Neural progenitor cell (in vitro differentiated cells): ENCODE measurements around the gene KLHL36. TPM values are rescaled to one million over a fixed set of nuclear protein-coding genes. Genes with fewer than 3 reads are reported as not detected.

ENCODE experiments used
- DNase-seq: peaks from one replicate; pipeline ENCODE4 v3.0.0-alpha.2; 2016; ENCODE audit warnings: low spot score
- H2AFZ ChIP-seq: fragments of 200-600 bp; sonication (generic); replicated peaks from 2 replicates; pipeline ENCODE4 v1.6.1; 2016; ENCODE audit warnings: antibody characterized with exemption
- H3F3A ChIP-seq: fragments of 200-600 bp; sonication (generic); 2 replicates; pipeline ENCODE4 v1.6.1; 2016; ENCODE audit warnings: antibody characterized with exemption, low read depth
- H3K27ac ChIP-seq: fragments of 200-600 bp; sonication (generic); 2 replicates; pipeline ENCODE4 v1.5.1; 2016; ENCODE audit warnings: mild to moderate bottlenecking
- H3K27me3 ChIP-seq: fragments of 200-600 bp; sonication (generic); 2 replicates; pipeline ENCODE4 v1.6.1; 2016; ENCODE audit warnings: mild to moderate bottlenecking, moderate library complexity
- H3K36me3 ChIP-seq: fragments of 200-600 bp; sonication (generic); 2 replicates; pipeline ENCODE4 v1.5.1; 2016
- H3K4me1 ChIP-seq: fragments of 200-600 bp; sonication (generic); 2 replicates; pipeline ENCODE4 v1.6.1; 2016; ENCODE audit warnings: mixed run types
- H3K4me2 ChIP-seq: fragments of 200-600 bp; sonication (generic); 2 replicates; pipeline ENCODE4 v1.6.1; 2016
- H3K4me3 ChIP-seq: fragments of 200-600 bp; sonication (generic); 2 replicates; pipeline ENCODE4 v1.5.1; 2016
- H3K79me2 ChIP-seq: fragments of 200-600 bp; sonication (generic); 2 replicates; pipeline ENCODE4 v1.6.1; 2016; ENCODE audit warnings: low read depth
- H3K9ac ChIP-seq: fragments of 200-600 bp; sonication (generic); 2 replicates; pipeline ENCODE4 v1.6.1; 2016
- H3K9me3 ChIP-seq: fragments of 200-600 bp; sonication (generic); 2 replicates; pipeline ENCODE4 v1.5.1; 2016; ENCODE audit warnings: low read depth
- H4K20me1 ChIP-seq: fragments of 200-600 bp; sonication (generic); 2 replicates; pipeline ENCODE4 v1.6.1; 2016; ENCODE audit warnings: low read depth
- H3K27ac Mint-ChIP-seq: 3 replicates; pipeline ENCODE4 v1.8.0; 2021; ENCODE audit warnings: mixed read lengths
- H3K27me3 Mint-ChIP-seq: 2 replicates; pipeline ENCODE4 v1.8.0; 2022; ENCODE audit warnings: low read depth, mild to moderate bottlenecking, inconsistent platforms, moderate library complexity, mixed read lengths; ENCODE audit not compliant: insufficient read depth
- H3K36me3 Mint-ChIP-seq: 3 replicates; pipeline ENCODE4 v1.8.0; 2021; ENCODE audit warnings: mixed read lengths
- H3K4me1 Mint-ChIP-seq: 3 replicates; pipeline ENCODE4 v1.8.0; 2021; ENCODE audit warnings: mixed read lengths
- H3K4me3 Mint-ChIP-seq: 3 replicates; pipeline ENCODE4 v1.8.0; 2021; ENCODE audit warnings: mild to moderate bottlenecking, moderate library complexity, mixed read lengths
- H3K9me3 Mint-ChIP-seq: 3 replicates; pipeline ENCODE4 v1.8.0; 2020; ENCODE audit warnings: mixed read lengths
- CTCF ChIP-seq: fragments of 200-600 bp; sonication (generic); IDR thresholded peaks from 2 replicates; pipeline ENCODE4 v1.5.1; 2017; ENCODE audit warnings: antibody characterized with exemption, mild to moderate bottlenecking
- EZH2 ChIP-seq: fragments of 200-600 bp; sonication (generic); IDR thresholded peaks from 2 replicates; pipeline ENCODE4 v1.6.1; 2017; ENCODE audit warnings: antibody characterized with exemption, mild to moderate bottlenecking, moderate library complexity
- EZH2phosphoT487 ChIP-seq: fragments of 200-600 bp; sonication (generic); IDR thresholded peaks from 2 replicates; pipeline ENCODE4 v1.6.1; 2017; ENCODE audit warnings: antibody characterized with exemption
- total RNA-seq: library from RNA; depleted of rRNA; stranded (reverse); fragments of >200 nt; gene quantifications from 2 replicates; pipeline ENCODE4 v1.2.3, GENCODE V29; 2015; ENCODE audit warnings: low replicate concordance

KLHL36 gene
- total RNA-seq, 1 donor from 2014 or later: 15.9 TPM

- H3K4me3 Mint-ChIP-seq: peak overlapping the region; percentile 20
- no peaks in the 10 kb centered on the region for H3K27me3 ChIP-seq
- peaks cover 55% of the 10 kb centered on the region for H3F3A ChIP-seq
- no peak for TF ChIP-seq EZH2phosphoT487
- no peak for TF ChIP-seq CTCF
- no peak for TF ChIP-seq EZH2
- H3K9me3 Mint-ChIP-seq: peaks cover 6% of the 10 kb centered on the region
- peaks cover 61% of the 10 kb centered on the region for H3K79me2 ChIP-seq
- peaks cover 29% of the 10 kb centered on the region for H3K36me3 Mint-ChIP-seq
- H3K9me3 ChIP-seq: no peaks in the 10 kb centered on the region
- H2AFZ ChIP-seq: no peak overlapping the region
- H3K27me3 Mint-ChIP-seq: peaks cover 9% of the 10 kb centered on the region
- no peak for DNase-seq
- no peak overlapping the region for H3K4me3 ChIP-seq
- H3K4me1 Mint-ChIP-seq: peaks cover 62% of the 10 kb centered on the region
- peak overlapping the region; percentile 67 for H3K27ac Mint-ChIP-seq
- H3K4me1 ChIP-seq: peaks cover 50% of the 10 kb centered on the region
- no peak overlapping the region for H3K9ac ChIP-seq
- H3K4me2 ChIP-seq: no peak overlapping the region
- H4K20me1 ChIP-seq: peaks cover 71% of the 10 kb centered on the region
- H3K36me3 ChIP-seq: peaks cover 2% of the 10 kb centered on the region
- no peak overlapping the region for H3K27ac ChIP-seq
Observed at GRCh38 chr16:84603140-84603816, 45.0 kb upstream of the KLHL36 start.

- Mint-ChIP-seq H3K9me3 (peaks cover 6% of the 10 kb centered on the region), H3K36me3 (peaks cover 31% of the 10 kb centered on the region), H3K27me3 (peaks cover 9% of the 10 kb centered on the region), H3K27ac (no peak overlapping the region), H3K4me3 (no peak overlapping the region), H3K4me1 (peaks cover 61% of the 10 kb centered on the region)
- no peaks in the 10 kb centered on the region for H3K9me3 ChIP-seq
- no peak for DNase-seq
- H3K79me2 ChIP-seq: peaks cover 68% of the 10 kb centered on the region
- peaks cover 49% of the 10 kb centered on the region for H3F3A ChIP-seq
- no peak overlapping the region for H2AFZ ChIP-seq
- H3K4me3 ChIP-seq: no peak overlapping the region
- no peak overlapping the region for H3K9ac ChIP-seq
- no peak overlapping the region for H3K27ac ChIP-seq
- peaks cover 43% of the 10 kb centered on the region for H3K4me1 ChIP-seq
- H3K27me3 ChIP-seq: no peaks in the 10 kb centered on the region
- peak overlapping the region; percentile 66 for H3K4me2 ChIP-seq
- peaks cover 2% of the 10 kb centered on the region for H3K36me3 ChIP-seq
- peaks cover 64% of the 10 kb centered on the region for H4K20me1 ChIP-seq
- TF ChIP-seq EZH2: no peak
- no peak for TF ChIP-seq EZH2phosphoT487
- TF ChIP-seq CTCF: no peak
Observed at GRCh38 chr16:84603940-84604339, 44.4 kb upstream of the KLHL36 start.

GRCh38 chr16:84604477-84605013, 43.8 kb upstream of the KLHL36 start:
- H3F3A ChIP-seq: peaks cover 43% of the 10 kb centered on the region
- H3K27me3 Mint-ChIP-seq: peaks cover 9% of the 10 kb centered on the region
- no peak for TF ChIP-seq EZH2
- TF ChIP-seq EZH2phosphoT487: no peak
- H3K4me3 Mint-ChIP-seq: peak overlapping the region; percentile 68
- peaks cover 6% of the 10 kb centered on the region for H3K9me3 Mint-ChIP-seq
- no peak overlapping the region for H3K9ac ChIP-seq
- peak; percentile 66 for DNase-seq
- H3K36me3 Mint-ChIP-seq: peaks cover 37% of the 10 kb centered on the region
- H3K4me2 ChIP-seq: peak overlapping the region; percentile 66
- no peak overlapping the region for H2AFZ ChIP-seq
- peak overlapping the region; percentile 94 for H3K27ac Mint-ChIP-seq
- no peaks in the 10 kb centered on the region for H3K9me3 ChIP-seq
- H3K4me3 ChIP-seq: no peak overlapping the region
- H3K27me3 ChIP-seq: no peaks in the 10 kb centered on the region
- H4K20me1 ChIP-seq: peaks cover 62% of the 10 kb centered on the region
- H3K27ac ChIP-seq: peak overlapping the region; percentile 78
- H3K79me2 ChIP-seq: peaks cover 74% of the 10 kb centered on the region
- H3K36me3 ChIP-seq: peaks cover 2% of the 10 kb centered on the region
- H3K4me1 ChIP-seq: peaks cover 37% of the 10 kb centered on the region
- peaks cover 55% of the 10 kb centered on the region for H3K4me1 Mint-ChIP-seq

GRCh38 chr16:84605339-84605848, 42.9 kb upstream of the KLHL36 start:
- H3F3A ChIP-seq: peaks cover 35% of the 10 kb centered on the region
- H3K27me3 Mint-ChIP-seq: peaks cover 8% of the 10 kb centered on the region
- peak overlapping the region; percentile 78 for H3K27ac ChIP-seq

More at GRCh38 chr16:84605339-84605848, 42.9 kb upstream of the KLHL36 start:
- Histone ChIP-seq H2AFZ (no peak overlapping the region), H3K4me3 (no peak overlapping the region), H4K20me1 (peaks cover 54% of the 10 kb centered on the region), H3K36me3 (peaks cover 2% of the 10 kb centered on the region), H3K79me2 (peaks cover 82% of the 10 kb centered on the region), H3K4me1 (peaks cover 30% of the 10 kb centered on the region), H3K27me3 (no peaks in the 10 kb centered on the region), H3K4me2 (no peak overlapping the region), H3K9me3 (no peaks in the 10 kb centered on the region), H3K9ac (no peak overlapping the region)
- H3K9me3 Mint-ChIP-seq: peaks cover 6% of the 10 kb centered on the region
- H3K36me3 Mint-ChIP-seq: peaks cover 44% of the 10 kb centered on the region
- H3K27ac Mint-ChIP-seq: peak overlapping the region; percentile 94
- H3K4me3 Mint-ChIP-seq: peak overlapping the region; percentile 68
- H3K4me1 Mint-ChIP-seq: peaks cover 51% of the 10 kb centered on the region
- DNase-seq: no peak
- TF ChIP-seq EZH2phosphoT487: no peak
- TF ChIP-seq CTCF: no peak
- TF ChIP-seq EZH2: no peak
